Neuronal stem cell (in vitro differentiated cells): ENCODE results near the gene LRCH3.

ENCODE experiments used
- DNase-seq: peaks from one replicate; pipeline ENCODE4 v3.0.0-alpha.2; 2013; ENCODE audit warnings: low spot score
- H2AFZ ChIP-seq: one replicate; pipeline ENCODE4 v1.6.1; 2013; ENCODE audit warnings: mild to moderate bottlenecking, low read length, inconsistent platforms
- H2AK5ac ChIP-seq: 2 replicates; pipeline ENCODE4 v1.6.1; 2013; ENCODE audit warnings: low read depth, mild to moderate bottlenecking, inconsistent platforms, low read length, moderate library complexity, mixed read lengths
- H2BK120ac ChIP-seq: 2 replicates; pipeline ENCODE4 v1.6.1; 2013; ENCODE audit warnings: low read depth, mild to moderate bottlenecking, inconsistent platforms, low read length, moderate library complexity, mixed read lengths
- H2BK12ac ChIP-seq: one replicate; pipeline ENCODE4 v1.6.1; 2013; ENCODE audit warnings: low read length, inconsistent platforms
- H2BK15ac ChIP-seq: 2 replicates; pipeline ENCODE4 v1.6.1; 2013; ENCODE audit warnings: mild to moderate bottlenecking, low read length, inconsistent platforms, mixed read lengths
- H2BK5ac ChIP-seq: one replicate; pipeline ENCODE4 v1.6.1; 2013; ENCODE audit warnings: inconsistent platforms, mild to moderate bottlenecking, low read length, moderate library complexity
- H3K14ac ChIP-seq: one replicate; pipeline ENCODE4 v1.6.1; 2013; ENCODE audit warnings: low read length, inconsistent platforms
- H3K18ac ChIP-seq: 2 replicates; pipeline ENCODE4 v1.6.1; 2013; ENCODE audit warnings: low read length, inconsistent platforms
- H3K23ac ChIP-seq: 2 replicates; pipeline ENCODE4 v1.6.1; 2013; ENCODE audit warnings: low read depth, mild to moderate bottlenecking, mixed read lengths, low read length, inconsistent platforms; ENCODE audit not compliant: poor library complexity
- H3K27ac ChIP-seq: replicated peaks from 3 replicates; pipeline ENCODE4 v1.5.1; 2013; ENCODE audit warnings: low read length, inconsistent platforms
- H3K27me3 ChIP-seq, 3 experiments: 2 replicates each; pipeline ENCODE4 v1.6.1; 2013; ENCODE audit warnings: low read length in 3 of 3, mild to moderate bottlenecking in 2 of 3, inconsistent platforms in 1 of 3, low read depth in 1 of 3, mixed read lengths in 1 of 3, moderate library complexity in 1 of 3; ENCODE audit not compliant: control insufficient read depth in 3 of 3, insufficient read depth in 3 of 3
- H3K36me3 ChIP-seq, 2 donors: replicated peaks in 1 of 2; 2 replicates each; pipeline ENCODE4 v1.6.1; 2013; ENCODE audit warnings: low read length in 2 of 2; ENCODE audit not compliant: control insufficient read depth in 2 of 2, insufficient read depth in 2 of 2
- H3K4ac ChIP-seq: 2 replicates; pipeline ENCODE4 v1.6.1; 2013; ENCODE audit warnings: inconsistent platforms, mild to moderate bottlenecking, low read length, moderate library complexity
- H3K4me1 ChIP-seq, 2 donors: 1 replicate in 1 of 2; 2 replicates in 1 of 2; pipeline ENCODE4 v1.6.1; 2013; ENCODE audit warnings: low read length in 2 of 2, low read depth in 1 of 2; ENCODE audit not compliant: control insufficient read depth in 2 of 2, insufficient read depth in 1 of 2
- H3K4me2 ChIP-seq: one replicate; pipeline ENCODE4 v1.6.1; 2013; ENCODE audit warnings: mild to moderate bottlenecking, low read length, inconsistent platforms; ENCODE audit not compliant: insufficient read depth, poor library complexity, severe bottlenecking
- H3K4me3 ChIP-seq, 2 donors: 2 replicates each; pipeline ENCODE4 v1.5.1; 2013; ENCODE audit warnings: low read length in 2 of 2, mild to moderate bottlenecking in 2 of 2, inconsistent platforms in 1 of 2, moderate library complexity in 1 of 2
- H3K79me1 ChIP-seq: one replicate; pipeline ENCODE4 v1.6.1; 2013; ENCODE audit warnings: low read depth, mild to moderate bottlenecking, inconsistent platforms, low read length, moderate library complexity
- H3K9ac ChIP-seq: one replicate; pipeline ENCODE4 v1.6.1; 2013; ENCODE audit warnings: mild to moderate bottlenecking, low read depth, low read length, inconsistent platforms; ENCODE audit not compliant: poor library complexity
- H3K9me3 ChIP-seq, 2 donors: replicated peaks in 1 of 2; 2 replicates each; pipeline versions ENCODE3 to v1.6.1; 2013; ENCODE audit warnings: low read length in 2 of 2, mild to moderate bottlenecking in 2 of 2, inconsistent platforms in 1 of 2, low read depth in 1 of 2, mixed read lengths in 1 of 2, moderate library complexity in 1 of 2; ENCODE audit not compliant: control insufficient read depth in 2 of 2, insufficient read depth in 1 of 2
- H4K8ac ChIP-seq: one replicate; pipeline ENCODE4 v1.6.1; 2013; ENCODE audit warnings: low read depth, mild to moderate bottlenecking, inconsistent platforms, low read length, moderate library complexity
- H4K91ac ChIP-seq: one replicate; pipeline ENCODE4 v1.6.1; 2013; ENCODE audit warnings: low read length, low read depth, mild to moderate bottlenecking, inconsistent platforms; ENCODE audit not compliant: poor library complexity
- WGBS, 2 donors: extraction: QIAGEN DNeasy Blood & Tissue Kit; methylation state at CpG; one replicate each; pipeline ENCODE4 v1.1.7; 2013; ENCODE audit warnings: missing lambda C conversion rate in 2 of 2, mixed read lengths in 1 of 2; ENCODE audit not compliant: insufficient read length in 2 of 2, insufficient replicate concordance in 1 of 2; ENCODE audit errors: extremely low coverage in 2 of 2; 5-methylcytosine and 5-hydroxymethylcytosine counted together

LRCH3 gene

GRCh38 chr3:197796087-197796486, 5.0 kb downstream of the LRCH3 start:
- Histone ChIP-seq H2BK5ac (no peak overlapping the region), H2BK120ac (no peak overlapping the region), H2AK5ac (no peak overlapping the region), H3K4me2 (no peak overlapping the region), H3K23ac (no peak overlapping the region), H3K27me3 (no peaks in the 10 kb centered on the region), H2BK15ac (no peak overlapping the region), H3K4ac (no peak overlapping the region), H4K8ac (no peak overlapping the region), H3K9ac (no peak overlapping the region), H2BK12ac (no peak overlapping the region), H3K4me3 (no peak overlapping the region), H2AFZ (no peak overlapping the region), H3K9me3 (no peaks in the 10 kb centered on the region), H4K91ac (no peak overlapping the region), H3K18ac (no peak overlapping the region), H3K27ac (no peak overlapping the region), H3K4me1 (peaks cover 0 to 2% of the 10 kb centered on the region in 2 donors), H3K14ac (no peak overlapping the region), H3K79me1 (no peaks in the 10 kb centered on the region), H3K36me3 (peaks cover 0 to 10% of the 10 kb centered on the region in 2 donors)
- DNase-seq, result no peak
- WGBS, 2 donors, result no CpG with 5 or more reads among the region's 4 CpGs

GRCh38 chr3:197798863-197799262, 7.8 kb downstream of the LRCH3 start:
- Histone ChIP-seq H3K4me1 (peaks cover 0 to 2% of the 10 kb centered on the region in 2 donors), H3K9me3 (peaks cover 0 to 9% of the 10 kb centered on the region in 2 donors), H3K79me1 (no peaks in the 10 kb centered on the region), H2AFZ (no peak overlapping the region), H4K91ac (no peak overlapping the region), H3K9ac (no peak overlapping the region), H3K4ac (no peak overlapping the region), H2BK15ac (no peak overlapping the region), H3K18ac (no peak overlapping the region), H3K4me3 (no peak overlapping the region), H3K27me3 (no peaks in the 10 kb centered on the region), H3K36me3 (peaks cover 0 to 14% of the 10 kb centered on the region in 2 donors), H3K4me2 (no peak overlapping the region), H2BK12ac (no peak overlapping the region), H4K8ac (no peak overlapping the region), H3K14ac (no peak overlapping the region), H2BK120ac (no peak overlapping the region), H2AK5ac (no peak overlapping the region), H3K27ac (no peak overlapping the region), H2BK5ac (no peak overlapping the region), H3K23ac (no peak overlapping the region)
- WGBS, 2 donors, result no CpG with 5 or more reads among the region's 3 CpGs
- no peak for DNase-seq

- Histone ChIP-seq H3K4me2 (no peak overlapping the region), H2BK15ac (no peak overlapping the region), H3K4me1 (no peaks in the 10 kb centered on the region), H3K14ac (no peak overlapping the region), H2BK12ac (no peak overlapping the region), H3K9ac (no peak overlapping the region), H3K9me3 (peaks cover 0 to 9% of the 10 kb centered on the region in 2 donors), H4K8ac (no peak overlapping the region), H2BK120ac (no peak overlapping the region), H3K79me1 (no peaks in the 10 kb centered on the region), H2BK5ac (no peak overlapping the region), H3K18ac (no peak overlapping the region), H3K27me3 (no peaks in the 10 kb centered on the region), H3K27ac (no peak overlapping the region), H2AK5ac (no peak overlapping the region), H4K91ac (no peak overlapping the region), H3K4me3 (no peak overlapping the region), H3K4ac (no peak overlapping the region), H3K23ac (no peak overlapping the region), H3K36me3 (peaks cover 0 to 19% of the 10 kb centered on the region in 2 donors), H2AFZ (no peak overlapping the region)
- DNase-seq, result no peak
- WGBS, 2 donors, result no CpG with 5 or more reads among the region's 3 CpGs
Observed at GRCh38 chr3:197800379-197800778, 9.3 kb downstream of the LRCH3 start.

GRCh38 chr3:197801891-197802778, 11.1 kb downstream of the LRCH3 start:
- Histone ChIP-seq H3K27ac (no peak overlapping the region), H3K23ac (no peak overlapping the region), H3K4me3 (no peak overlapping the region), H3K4me2 (no peak overlapping the region), H3K79me1 (no peaks in the 10 kb centered on the region), H2AK5ac (no peak overlapping the region), H3K9me3 (peaks cover 0 to 9% of the 10 kb centered on the region in 2 donors), H3K36me3 (peaks cover 0 to 25% of the 10 kb centered on the region in 2 donors), H3K18ac (no peak overlapping the region), H2BK5ac (no peak overlapping the region), H3K4ac (no peak overlapping the region), H2BK120ac (no peak overlapping the region), H2BK15ac (no peak overlapping the region), H3K27me3 (no peaks in the 10 kb centered on the region), H4K8ac (no peak overlapping the region), H4K91ac (no peak overlapping the region), H3K9ac (no peak overlapping the region), H2AFZ (no peak overlapping the region), H2BK12ac (no peak overlapping the region), H3K4me1 (no peaks in the 10 kb centered on the region), H3K14ac (no peak overlapping the region)
- WGBS, 2 donors, result 100% methylated on average over 1 of the region's 8 CpGs; no CpG with 5 or more reads in 1 of the 2 donors
- DNase-seq, result no peak
